Islet of Langerhans (tissue), 1 donor: ENCODE measurements around the gene DCAF17.
"Not testable (repeated sequence)": the region's sequence is repeated elsewhere in the genome, so short reads cannot be mapped to it uniquely, and the experiment has no call there.

ENCODE experiments used
- FAIRE-seq: peaks from one replicate; lab custom pipeline; 2011; peaks lifted over from hg19 to GRCh38; lab: Jason Lieb, UNC

DCAF17 gene

DNA sequence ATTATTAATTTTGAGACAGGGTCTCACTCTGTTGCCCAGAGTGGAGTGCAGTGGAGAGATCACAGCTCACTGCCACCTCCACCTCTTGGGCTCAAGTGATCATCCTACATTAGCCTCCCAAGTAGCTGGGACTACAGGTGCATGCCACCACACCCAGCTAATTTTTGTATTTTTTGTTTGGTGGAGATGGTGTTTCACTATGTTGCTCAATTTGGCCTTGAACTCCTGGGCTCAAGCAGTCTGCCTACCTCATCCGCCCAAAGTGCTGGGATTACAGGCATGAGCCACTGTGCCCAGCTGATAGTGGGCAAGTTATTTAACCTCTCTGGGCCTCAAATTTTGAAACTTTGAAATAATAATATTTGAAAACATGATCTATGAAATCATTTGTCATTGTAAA is 26.5 kb downstream of the DCAF17 start:
- no peak for FAIRE-seq

DNA sequence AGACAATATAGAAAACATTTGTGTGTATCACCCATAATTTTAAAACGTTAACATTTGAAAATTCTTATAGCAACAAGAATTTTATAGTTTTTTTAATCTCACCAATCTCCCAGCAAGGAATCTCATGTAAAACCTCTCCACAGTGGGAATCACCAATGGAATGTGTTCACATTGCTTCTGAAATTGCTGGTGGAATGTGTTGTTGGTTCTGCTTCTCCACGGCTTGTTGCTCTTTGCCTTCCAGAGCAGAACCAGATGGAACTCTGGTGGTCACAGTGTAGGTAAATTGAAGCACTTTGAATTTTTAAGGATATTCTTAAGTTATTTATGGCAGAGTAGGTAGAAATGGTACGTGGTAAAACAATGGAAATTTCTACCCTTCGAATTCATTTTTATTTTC is 35.1 kb downstream of the DCAF17 start:
- FAIRE-seq, result no peak

DNA sequence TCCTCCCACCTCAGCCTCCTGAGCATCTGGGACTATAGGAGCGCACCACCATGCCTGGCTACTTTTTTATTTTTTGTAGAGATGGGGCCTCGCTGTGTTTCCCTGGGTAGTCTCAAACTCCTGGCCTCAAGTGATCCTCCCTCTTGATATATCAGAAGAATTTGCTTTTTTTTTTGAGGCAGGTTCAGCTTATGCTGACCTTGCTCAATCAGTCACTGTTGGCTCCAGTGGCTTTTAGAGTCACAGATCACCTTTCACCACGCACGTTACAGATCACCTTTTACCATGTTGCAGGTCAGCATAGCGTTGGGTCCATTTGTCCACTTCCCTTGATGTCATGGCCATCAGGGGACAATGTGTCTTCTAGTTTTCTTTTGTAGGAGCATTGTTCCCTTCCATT is 36.1 kb downstream of the DCAF17 start:
- FAIRE-seq, result no peak

DNA sequence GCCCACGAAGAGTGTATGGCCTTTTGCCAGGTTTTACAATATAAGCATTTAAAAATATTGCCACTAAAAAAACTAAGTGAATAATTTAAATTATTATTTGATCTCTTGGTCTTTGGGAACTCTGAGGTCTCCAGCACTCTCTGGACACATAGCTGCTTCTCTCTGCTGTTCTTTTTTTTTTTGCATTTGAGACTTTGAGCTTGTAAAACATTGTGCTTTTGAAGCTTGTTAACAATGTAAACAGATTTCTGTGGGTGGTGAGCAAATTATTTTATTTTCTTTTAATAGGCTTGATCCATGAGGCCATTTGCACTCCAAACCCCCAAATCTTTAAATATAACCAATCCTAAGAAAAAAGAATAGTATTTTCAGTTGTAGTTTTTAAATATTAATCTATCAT is 42.0 kb downstream of the DCAF17 start:
- FAIRE-seq, result no peak

DNA sequence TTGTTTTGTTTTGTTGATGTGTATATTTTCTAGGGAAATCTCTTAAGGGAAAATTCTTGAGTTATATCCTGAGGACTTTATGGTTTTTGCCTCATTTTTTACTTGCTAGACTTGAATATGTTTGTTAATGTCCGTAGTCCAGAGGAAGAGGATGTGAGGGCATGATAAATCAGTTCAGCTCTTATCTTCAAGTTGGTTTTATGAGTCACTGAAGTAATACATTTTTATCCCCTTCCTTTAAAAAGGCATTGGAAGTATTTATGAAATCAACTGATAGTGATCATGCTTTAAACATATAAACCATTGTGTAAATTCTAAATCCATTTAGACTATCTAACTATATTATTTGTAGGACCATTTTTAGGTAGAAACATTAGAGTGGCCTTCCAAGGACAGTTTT is 44.3 kb downstream of the DCAF17 start:
- FAIRE-seq, result peak; percentile 47

DNA sequence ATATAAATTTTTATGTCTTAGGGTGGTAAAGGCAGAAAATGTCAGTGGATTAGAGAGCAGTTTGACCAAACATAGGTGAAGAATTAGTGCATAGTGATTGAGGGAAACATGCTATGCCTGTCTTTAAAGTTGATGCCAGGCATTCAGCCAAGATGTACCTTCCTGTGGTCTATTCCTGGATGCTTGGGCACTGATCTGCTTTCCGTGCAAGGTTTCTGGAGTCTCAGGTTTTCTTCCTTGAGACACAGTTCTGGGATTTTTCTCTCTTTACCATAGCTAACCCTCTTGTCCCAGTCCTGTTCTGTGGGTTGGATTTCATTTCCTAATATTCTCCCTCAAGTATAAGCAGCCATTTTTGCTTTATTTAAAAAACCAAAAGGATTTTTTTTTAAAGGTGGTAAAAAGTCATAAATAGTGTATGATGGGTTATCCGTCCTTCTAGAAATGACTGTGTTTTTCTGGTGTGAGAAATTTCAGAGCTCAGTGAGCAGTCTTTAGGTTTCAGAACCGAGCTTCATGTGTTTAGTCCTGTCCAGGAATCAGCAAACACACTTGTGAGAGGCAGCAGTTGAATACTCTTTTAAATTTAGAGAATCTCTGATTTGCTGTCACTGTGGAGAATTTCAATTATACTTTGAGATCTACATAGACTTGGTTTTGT is 45.3 kb downstream of the DCAF17 start:
- FAIRE-seq, result no peak

DNA sequence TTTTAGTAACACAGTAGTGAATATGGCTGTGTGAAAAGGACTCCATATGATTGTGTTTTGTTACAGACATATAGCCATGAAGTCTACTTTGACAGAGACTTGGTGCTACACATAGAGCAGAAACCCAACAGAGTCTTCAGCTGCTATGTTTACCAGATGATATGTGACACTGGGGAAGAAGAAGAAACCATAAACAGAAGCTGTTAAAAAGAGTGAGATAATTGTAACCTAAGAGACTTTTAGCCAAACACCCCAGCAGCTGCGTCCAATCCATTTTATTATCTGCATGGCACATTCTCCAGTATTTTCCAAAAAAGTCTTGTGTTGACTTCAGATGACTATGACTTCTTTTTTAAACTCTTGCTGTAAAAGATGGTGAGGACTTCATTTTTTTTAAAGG is 46.9 kb downstream of the DCAF17 start:
- no peak for FAIRE-seq

DNA sequence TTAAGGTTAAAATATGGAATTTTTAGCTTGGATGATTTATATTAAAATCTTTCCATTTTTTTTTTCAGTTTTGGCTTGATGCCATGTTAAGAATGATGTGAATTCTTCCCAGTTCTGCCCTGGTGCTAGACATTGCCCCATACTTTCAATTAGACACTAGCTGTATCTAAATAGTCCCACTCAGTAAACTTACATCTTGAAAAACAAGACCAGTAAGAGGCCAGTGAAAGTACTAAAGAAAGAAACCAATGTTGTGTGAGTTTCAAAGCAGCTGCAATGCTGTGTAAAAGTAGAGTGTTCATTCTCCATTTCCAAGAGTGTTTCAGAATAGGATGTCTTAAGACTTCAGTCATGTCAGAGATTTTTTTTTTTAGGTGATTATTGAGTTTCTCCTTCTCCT is 48.3 kb downstream of the DCAF17 start:
- no peak for FAIRE-seq

DNA sequence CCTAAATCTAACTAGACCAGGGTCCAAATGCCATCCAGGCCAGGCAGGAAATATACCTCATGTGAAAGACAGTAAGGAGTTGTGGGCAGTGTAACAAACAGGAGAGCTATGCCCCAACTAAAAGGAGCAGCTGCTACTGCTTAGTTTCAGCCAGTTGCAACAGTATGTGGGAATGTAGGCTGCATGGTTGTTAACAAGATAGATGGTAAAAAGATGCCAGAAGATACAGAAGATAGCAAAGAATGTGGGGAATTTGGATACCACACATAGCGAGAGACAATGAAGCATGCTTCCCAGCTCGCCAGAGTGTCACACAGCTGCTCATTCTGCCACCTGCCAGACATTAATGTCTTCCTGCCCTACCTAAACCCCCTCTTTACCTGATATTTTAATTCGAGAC is 48.9 kb downstream of the DCAF17 start:
- no peak for FAIRE-seq

DNA sequence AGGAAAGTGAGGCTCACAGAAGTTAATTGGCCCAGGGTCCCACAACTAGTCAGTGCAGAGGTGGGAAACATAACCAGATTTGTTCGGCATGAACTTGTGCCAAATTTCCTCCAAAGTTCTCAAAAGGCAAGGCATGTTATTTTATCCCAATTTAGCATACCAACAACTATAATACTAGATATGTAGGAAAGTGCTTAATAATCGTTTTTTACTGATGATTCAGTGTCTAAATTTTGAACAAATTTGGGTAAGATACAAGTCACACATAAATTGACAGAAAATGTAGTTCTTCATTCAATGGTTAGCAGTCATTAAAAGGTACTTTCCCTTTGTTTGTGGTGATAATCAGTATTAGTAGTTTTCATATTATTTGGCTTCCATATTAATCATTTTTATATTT is 49.8 kb downstream of the DCAF17 start:
- no peak for FAIRE-seq

DNA sequence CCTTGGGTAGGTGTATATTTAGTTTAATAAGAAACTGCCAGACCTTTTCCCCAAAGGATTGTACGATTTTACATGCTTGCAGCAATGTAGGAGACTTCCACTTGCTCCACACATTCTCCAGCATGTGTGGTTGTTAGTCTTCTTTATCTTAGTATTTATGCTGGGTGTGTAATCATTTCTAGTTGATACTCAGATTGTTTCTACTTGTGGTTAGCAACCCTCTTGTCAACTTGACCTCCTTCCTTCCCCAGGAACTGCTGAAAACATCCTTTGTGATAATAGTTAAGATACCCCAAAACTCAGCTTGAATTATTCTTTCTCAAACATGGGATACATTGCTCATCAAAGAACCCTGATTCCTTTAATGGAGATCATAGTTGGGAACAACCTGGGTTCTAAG is 51.1 kb downstream of the DCAF17 start:
- no peak for FAIRE-seq

DNA sequence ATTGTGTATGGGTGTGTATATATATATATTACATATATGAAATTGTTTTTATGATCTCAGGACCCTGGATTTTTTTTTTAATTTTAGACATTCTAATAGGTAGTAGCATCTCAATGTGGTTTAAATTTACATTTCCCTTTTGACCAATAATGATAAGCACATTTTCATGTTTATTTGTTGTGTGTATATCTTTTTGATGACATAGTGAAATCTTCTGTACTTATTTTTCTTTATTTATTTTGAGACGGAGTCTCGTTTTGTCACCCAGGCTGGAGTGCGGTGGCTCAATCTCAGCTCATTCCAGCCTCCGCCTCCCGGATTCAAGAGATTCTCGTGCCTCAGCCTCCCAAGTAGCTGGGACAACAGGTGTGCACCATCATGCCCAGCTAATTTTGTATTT is 53.2 kb downstream of the DCAF17 start:
- no peak for FAIRE-seq

DNA sequence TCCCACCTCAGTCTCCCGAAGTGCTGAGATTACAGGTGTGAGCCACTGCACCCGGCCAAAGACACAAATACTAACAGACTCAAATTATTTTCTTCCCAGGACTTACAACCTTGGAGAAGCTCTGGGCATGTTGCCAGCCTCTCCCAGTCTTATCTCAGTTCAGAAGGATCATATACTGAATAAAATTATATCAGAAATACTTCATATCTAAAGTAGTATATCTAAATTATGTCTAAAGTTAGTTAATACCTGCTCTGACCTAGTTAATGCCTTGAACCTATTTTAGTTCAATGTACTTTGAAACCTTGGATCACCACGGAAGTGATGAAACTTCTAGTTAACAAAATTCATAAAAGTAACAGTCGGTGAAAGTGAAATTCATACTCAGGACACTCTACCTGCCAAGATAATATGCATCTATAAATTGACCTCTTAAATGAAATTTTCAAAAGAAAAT is 53.8 kb downstream of the DCAF17 start:
- FAIRE-seq, result no peak

DNA sequence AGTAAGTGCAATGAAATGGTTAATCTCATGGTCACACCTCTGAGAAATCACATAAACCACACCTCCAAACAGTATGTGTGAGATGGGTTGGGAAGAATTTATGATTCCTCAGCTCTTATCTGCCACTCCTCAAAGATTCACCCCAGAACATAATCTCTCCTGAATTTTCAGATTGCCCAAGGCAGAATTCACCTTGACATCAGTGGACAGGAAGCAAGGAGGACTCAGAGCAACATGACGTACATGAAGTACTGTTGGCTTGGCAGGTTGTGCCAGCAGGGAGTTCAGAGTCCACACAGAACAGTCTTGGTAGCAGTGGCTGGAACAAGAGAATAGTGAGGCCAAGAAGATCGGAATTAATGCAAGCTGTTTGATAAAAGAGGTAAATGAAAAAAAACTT is 56.6 kb downstream of the DCAF17 start:
- no peak for FAIRE-seq

DNA sequence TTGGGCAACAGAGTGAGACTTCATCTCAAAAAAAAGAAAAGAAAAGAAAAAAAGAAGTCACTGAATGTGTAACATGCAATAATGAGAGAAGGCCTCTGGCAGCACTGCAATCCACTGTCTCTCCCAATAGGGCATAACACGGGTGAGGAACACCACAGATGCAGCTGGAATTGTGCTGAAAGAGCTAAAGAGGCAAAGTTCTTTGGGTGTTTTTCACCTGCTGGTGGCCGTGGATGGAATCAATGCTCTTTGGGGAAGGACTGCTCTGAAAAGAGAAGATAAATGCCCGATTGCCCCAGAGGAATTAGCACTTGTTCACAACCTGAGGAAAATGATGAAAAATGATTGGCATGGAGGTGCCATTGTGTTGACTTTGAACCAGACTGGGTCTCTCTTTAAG is 57.3 kb downstream of the DCAF17 start:
- no peak for FAIRE-seq

DNA sequence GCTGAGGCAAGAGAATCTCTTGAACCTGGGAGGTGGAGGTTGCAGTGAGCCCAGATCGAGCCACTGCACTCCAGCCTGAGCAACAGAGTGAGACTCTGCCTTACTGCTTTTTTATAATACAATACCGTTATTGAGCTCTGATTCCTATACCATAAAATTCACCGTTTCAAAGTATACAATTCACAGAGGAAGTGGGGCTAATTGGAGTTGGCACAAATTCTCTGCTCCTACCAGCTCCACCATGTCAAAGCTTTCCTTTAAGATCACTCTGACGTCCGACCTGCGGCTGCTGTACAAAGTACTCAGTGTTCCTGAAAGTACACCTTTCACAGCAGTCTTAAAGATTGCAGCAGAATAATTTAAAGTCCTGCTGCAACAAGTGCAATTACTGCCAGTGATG is 58.6 kb downstream of the DCAF17 start:
- no peak for FAIRE-seq

DNA sequence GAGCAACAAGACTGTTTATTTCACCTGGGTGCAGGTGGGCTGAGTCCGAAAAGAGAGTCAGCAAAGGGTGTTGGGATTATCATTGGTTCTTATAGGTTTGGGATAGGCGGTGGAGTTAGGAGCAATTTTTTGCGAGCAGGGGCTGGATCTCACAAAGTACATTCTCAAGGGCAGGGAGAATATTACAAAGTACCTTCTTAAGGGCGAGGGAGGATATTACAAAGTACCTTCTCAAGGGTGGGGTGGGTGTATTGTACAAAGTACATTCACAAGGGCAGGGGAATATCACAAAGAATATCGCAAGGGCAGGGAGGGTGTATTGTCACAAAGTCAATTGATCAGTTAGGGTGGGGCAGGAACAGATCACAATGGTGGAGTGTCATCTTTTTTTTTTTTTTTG is 63.6 kb downstream of the DCAF17 start:
- FAIRE-seq, result not testable (repeated sequence)

DNA sequence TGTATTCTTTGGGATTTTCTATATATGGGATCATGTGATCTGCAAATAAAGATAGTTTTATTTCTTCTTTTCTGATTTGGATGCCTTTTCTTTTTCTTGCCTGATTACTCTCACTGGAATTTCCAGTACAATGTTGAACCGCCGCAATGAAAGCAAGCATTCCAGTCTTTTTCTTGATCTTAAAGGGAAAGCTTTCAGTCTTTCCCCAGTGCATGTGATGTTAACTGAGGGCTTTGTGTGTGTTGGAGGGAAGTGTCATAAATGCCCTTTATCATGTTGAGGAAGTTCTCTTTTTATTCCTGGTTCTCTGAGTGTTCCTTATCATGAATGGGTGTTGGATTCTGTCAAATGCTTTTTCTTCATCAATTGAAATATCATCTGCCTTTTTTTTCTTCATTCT is 71.3 kb downstream of the DCAF17 start:
- FAIRE-seq, result no peak

DNA sequence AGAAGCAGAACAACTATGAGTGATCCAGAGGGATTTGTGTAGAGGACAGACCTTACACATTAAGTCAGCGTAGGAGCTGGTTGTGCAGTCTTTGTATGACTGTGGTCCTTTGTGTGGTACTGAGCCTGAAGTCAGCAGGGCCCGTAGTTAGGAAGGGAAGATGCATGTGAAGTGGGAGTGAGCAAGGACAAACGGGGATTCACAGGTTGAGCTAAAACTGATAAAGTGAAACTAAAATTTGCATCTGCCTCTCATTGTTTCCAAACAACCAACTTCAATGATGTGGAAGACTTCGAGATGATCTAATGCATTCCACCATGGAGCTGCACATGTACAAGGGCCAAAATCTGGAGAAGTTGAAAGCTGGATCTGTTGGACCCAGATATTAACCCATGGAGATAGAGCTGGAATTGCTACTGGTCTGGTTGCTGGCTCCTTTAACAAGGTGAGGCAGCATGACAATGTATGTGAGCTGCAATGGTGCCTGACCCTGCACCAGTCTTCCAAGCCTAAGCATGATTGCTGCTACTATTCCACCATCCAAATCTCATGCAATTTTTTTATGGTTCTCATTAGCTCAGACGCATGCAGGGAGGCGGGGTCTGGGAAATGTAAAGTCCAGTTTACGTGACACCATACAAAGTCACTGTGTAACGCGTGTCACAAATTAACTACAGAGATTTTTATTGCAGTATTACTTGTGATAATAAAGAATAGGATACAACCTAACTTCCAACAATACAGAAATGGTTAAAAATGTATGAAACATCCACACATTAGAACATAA is 76.1 kb downstream of the DCAF17 start:
- no peak for FAIRE-seq

DNA sequence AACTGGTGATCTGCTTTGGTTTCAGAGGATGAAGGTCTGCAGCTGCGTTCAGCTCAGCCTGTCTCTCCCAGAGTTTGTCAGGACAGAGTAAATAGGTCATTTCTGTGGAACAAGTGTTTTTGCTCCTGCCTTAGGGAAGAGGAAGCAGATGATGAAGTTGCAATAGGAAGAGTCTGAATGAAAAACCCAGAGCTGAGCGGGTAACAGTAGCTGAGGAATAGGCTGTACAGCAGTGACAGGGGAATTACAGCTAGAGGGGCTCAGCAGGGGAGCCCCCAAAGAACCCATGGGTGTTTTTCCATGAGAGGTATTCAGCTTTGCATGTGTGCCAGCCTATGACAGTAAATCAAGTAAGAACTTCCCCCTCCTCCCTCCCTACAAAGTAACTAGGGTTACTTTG is 78.0 kb downstream of the DCAF17 start:
- FAIRE-seq, result no peak

DNA sequence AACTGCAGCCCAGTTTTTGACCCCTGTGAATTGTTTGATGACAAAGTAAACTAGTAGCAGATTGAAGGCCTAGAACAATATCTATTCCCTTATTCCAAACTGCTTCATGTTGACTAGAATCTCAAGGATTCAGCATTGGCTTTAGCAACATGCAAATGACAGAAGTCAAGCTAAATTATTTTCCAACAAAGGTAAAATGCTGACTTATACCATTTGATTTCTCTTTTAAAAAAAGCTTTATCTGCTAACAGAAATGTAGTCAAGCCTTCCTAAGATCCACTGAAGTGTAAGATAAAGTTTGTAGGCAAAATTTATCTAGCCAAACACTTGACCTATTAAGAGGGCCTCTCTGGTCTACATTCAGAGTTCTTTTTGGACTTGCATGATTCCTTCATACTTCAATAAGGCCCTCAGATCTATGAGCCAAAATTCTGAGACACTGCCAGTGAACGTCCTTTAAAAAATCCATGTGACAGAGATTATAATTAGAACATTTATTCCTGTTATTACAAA is 78.7 kb downstream of the DCAF17 start:
- FAIRE-seq, result no peak

DNA sequence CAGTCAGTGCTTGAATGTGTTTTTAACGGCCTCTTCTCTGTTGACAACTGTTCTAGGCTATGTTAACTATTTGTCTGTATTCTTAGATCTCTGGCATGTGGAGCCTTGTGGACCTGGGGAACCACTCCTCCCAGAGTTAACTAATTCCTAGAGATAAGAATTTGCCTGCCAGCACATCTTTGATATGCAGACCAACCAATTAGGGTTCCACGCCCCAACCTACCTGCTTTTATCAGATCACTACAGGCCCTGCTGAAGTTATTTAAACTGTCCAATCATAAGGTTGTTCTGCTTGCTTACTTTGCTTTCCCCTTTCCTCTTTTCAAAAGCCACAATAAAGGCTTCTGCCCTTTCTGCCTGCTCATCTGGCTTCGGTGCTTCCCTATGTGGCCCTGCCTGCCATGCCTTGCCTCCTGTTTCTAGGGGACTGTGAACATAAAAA is 79.7 kb downstream of the DCAF17 start:
- FAIRE-seq, result no peak

DNA sequence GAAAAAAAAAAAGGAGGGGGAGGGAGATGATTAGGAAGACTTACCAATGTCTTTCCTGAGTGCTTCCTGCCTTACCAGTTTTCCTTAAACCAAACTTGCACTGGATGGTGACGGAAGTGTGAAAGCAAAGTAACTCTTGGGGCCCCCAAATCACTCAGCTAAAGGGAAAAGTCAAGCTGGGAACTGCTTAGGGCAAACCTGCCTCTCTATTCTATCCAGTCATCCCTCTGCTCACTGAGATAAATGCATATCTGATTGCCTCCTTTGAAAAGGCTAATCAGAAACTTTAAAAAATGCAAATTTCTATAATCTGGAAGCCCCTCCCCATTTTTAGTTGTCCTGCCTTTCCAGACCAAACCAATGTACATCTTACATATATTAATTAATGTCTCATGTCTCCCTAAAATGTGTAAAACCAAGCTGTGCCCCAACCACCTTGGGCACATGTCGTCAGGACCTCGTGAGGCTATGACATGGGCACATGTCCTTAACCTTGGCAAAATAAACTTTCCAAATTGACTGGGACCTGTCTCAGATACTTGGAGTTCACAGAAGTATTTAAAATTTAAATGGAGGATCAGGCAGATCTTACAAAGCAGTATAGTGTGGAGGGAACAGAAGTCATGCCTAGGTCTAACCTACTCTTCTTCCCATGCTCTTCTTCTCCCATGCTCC is 81.0 kb downstream of the DCAF17 start:
- FAIRE-seq, result no peak
